GM23248 (cell line): ENCODE data around the gene CHAF1A. TPM values are rescaled to one million over a fixed set of nuclear protein-coding genes. Genes with fewer than 3 reads are reported as not detected.

Experiments
- DNase-seq: peaks from one replicate; pipeline ENCODE4 v3.0.0-alpha.2; 2015
- H2AFZ ChIP-seq: fragments of 200-600 bp; sonication (generic); 2 replicates; pipeline ENCODE4 v1.6.1; 2016; ENCODE audit warnings: antibody characterized with exemption
- H3F3A ChIP-seq: fragments of 200-600 bp; sonication (generic); 2 replicates; pipeline ENCODE4 v1.6.1; 2016; ENCODE audit warnings: mild to moderate bottlenecking, antibody characterized with exemption, mixed run types; ENCODE audit not compliant: insufficient read depth
- H3K27ac ChIP-seq: fragments of 200-600 bp; sonication (generic); 2 replicates; pipeline ENCODE4 v1.5.1; 2016; ENCODE audit warnings: mild to moderate bottlenecking
- H3K27me3 ChIP-seq: fragments of 200-600 bp; sonication (generic); replicated peaks from 2 replicates; pipeline ENCODE4 v1.6.1; 2016; ENCODE audit warnings: mild to moderate bottlenecking; ENCODE audit not compliant: insufficient read depth
- H3K36me3 ChIP-seq: fragments of 200-600 bp; sonication (generic); 2 replicates; pipeline ENCODE4 v1.6.1; 2016; ENCODE audit warnings: low read depth, mild to moderate bottlenecking
- H3K4me1 ChIP-seq: fragments of 200-600 bp; sonication (generic); 2 replicates; pipeline ENCODE4 v1.6.1; 2016; ENCODE audit warnings: mild to moderate bottlenecking; ENCODE audit not compliant: insufficient read depth
- H3K4me2 ChIP-seq: fragments of 200-600 bp; sonication (generic); one replicate; pipeline ENCODE4 v1.6.1; 2016; ENCODE audit warnings: mild to moderate bottlenecking; ENCODE audit not compliant: unreplicated experiment
- H3K4me3 ChIP-seq: fragments of 200-600 bp; sonication (generic); 2 replicates; pipeline ENCODE4 v1.5.1; 2016; ENCODE audit warnings: mild to moderate bottlenecking
- H3K79me2 ChIP-seq: fragments of 200-600 bp; sonication (generic); 2 replicates; pipeline ENCODE4 v1.6.1; 2016; ENCODE audit warnings: mild to moderate bottlenecking; ENCODE audit not compliant: insufficient read depth
- H3K9ac ChIP-seq: fragments of 200-600 bp; sonication (generic); 2 replicates; pipeline ENCODE4 v1.6.1; 2016; ENCODE audit warnings: mild to moderate bottlenecking
- H3K9me2 ChIP-seq: fragments of 200-600 bp; sonication (generic); 2 replicates; pipeline ENCODE4 v1.6.1; 2016; ENCODE audit warnings: mixed run types, mild to moderate bottlenecking, moderate library complexity; ENCODE audit not compliant: insufficient read depth
- H3K9me3 ChIP-seq: fragments of 200-600 bp; sonication (generic); one replicate; pipeline ENCODE4 v1.6.1; 2017; ENCODE audit warnings: low read depth
- H4K20me1 ChIP-seq: fragments of 200-600 bp; sonication (generic); 2 replicates; pipeline ENCODE4 v1.6.0; 2016; ENCODE audit not compliant: insufficient read depth
- EZH2 ChIP-seq: fragments of 200-600 bp; sonication (generic); IDR thresholded peaks from 2 replicates; pipeline ENCODE4 v1.6.1; 2018; ENCODE audit warnings: antibody characterized with exemption, mild to moderate bottlenecking; ENCODE audit not compliant: insufficient read depth, poor library complexity, severe bottlenecking
- EZH2phosphoT487 ChIP-seq: fragments of 200-600 bp; sonication (generic); IDR thresholded peaks from 2 replicates; pipeline ENCODE4 v1.6.1; 2018; ENCODE audit warnings: antibody characterized with exemption, moderate library complexity, mild to moderate bottlenecking, low read depth; ENCODE audit not compliant: insufficient read depth
- WGBS, 2 experiments: methylation state at CpG; one replicate each; pipeline ENCODE4 v1.1.6; 2015 to 2017; ENCODE audit warnings: low lambda C conversion rate in 2 of 2, low coverage in 1 of 2; ENCODE audit errors: missing lambda C conversion rate in 2 of 2; 5-methylcytosine and 5-hydroxymethylcytosine counted together
- in situ Hi-C: fragments of 300-500 bp; cut with MboI; formaldehyde crosslinking; loops from 2 replicates; pipeline ENCODE4 v1.15.0; 2020
- polyA plus RNA-seq: library from polyadenylated mRNA; unstranded; fragments of >200 nt; fragmentation: Nextera tagmentation; extraction: Ambion mirVana; gene quantifications from 2 replicates; pipeline ENCODE4 v1.2.1, GENCODE V29; 2016
- total RNA-seq: library from RNA; depleted of rRNA; stranded (reverse); fragments of >200 nt; shearing (Covaris generic); gene quantifications from 2 replicates; pipeline ENCODE4 v1.2.3, GENCODE V29; 2014

Gene CHAF1A
- total and polyA plus RNA-seq, 2 experiments from 2014 or later: 11.6 to 12.6 TPM

DNA sequence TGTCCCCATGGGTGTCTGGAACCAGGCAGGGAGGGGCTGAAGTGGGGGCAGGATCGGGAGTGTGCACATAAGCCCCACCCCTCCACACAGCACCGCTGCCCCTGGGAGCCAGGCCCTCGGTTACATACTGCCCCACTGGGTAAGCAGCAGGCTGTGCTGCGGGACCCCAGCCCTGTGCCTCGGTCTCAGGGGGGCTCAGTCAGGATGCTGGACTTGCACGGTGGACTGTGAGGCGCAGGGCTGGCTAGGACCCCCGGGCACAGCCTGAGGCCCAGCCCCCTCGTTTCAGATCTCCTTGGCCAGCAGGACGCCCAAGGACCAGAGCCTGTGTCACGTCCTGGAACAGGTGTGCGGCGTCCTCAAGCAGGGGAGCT, 42.8 kb upstream of the CHAF1A start:
- Histone ChIP-seq H3K9me3 (no peaks in the 10 kb centered on the region), H3K4me1 (no peaks in the 10 kb centered on the region), H3K4me3 (no peak overlapping the region), H3K27me3 (no peaks in the 10 kb centered on the region), H3K27ac (no peak overlapping the region), H3F3A (0 out of 2 replicates have a peak, but pooled peaks cover 5% of the 10 kb centered on the region), H3K4me2 (no peak overlapping the region), H2AFZ (no peak overlapping the region), H3K36me3 (peaks cover 14% of the 10 kb centered on the region; the same call in 1 of the 2 replicates), H3K79me2 (peaks cover 22% of the 10 kb centered on the region), H3K9me2 (no peaks in the 10 kb centered on the region), H4K20me1 (no peaks in the 10 kb centered on the region), H3K9ac (no peak overlapping the region)
- WGBS, 2 experiments: 77 to 88% methylated on average over 12 to 13 of the region's 13 CpGs
- no peak for DNase-seq
- in situ Hi-C loops: no loop called here
- TF ChIP-seq EZH2phosphoT487: no peak
- no peak for TF ChIP-seq EZH2

DNA sequence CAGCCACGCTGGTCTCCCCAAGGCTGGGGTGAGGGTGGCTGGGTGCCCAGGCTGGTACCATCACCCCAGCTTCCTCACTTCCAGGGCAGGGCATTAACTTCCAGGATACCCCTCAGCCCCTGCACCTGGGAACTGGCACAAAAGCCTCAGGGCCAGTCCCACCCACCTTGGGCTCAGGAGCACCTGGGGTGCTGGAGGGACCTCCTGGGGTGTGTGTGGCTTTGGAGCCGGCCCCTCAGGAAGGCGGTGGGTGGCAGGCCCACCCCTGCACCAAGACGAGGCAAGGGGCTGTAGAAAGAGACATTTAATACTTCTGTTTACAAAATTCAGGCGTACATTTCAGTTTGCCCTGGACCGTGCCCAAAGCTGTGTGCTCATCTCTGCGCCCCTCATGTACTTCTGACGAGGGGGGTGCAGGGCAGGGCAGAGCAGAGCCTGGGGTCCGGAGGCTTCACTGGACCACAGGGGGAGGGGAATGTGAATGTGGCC, 42.3 kb upstream of the CHAF1A start:
- H3K27me3 ChIP-seq: no peaks in the 10 kb centered on the region
- no peaks in the 10 kb centered on the region for H3K4me1 ChIP-seq
- 0 out of 2 replicates have a peak, but pooled peaks cover 5% of the 10 kb centered on the region for H3F3A ChIP-seq
- H3K4me2 ChIP-seq: no peak overlapping the region
- peaks cover 26% of the 10 kb centered on the region for H3K79me2 ChIP-seq
- 80 to 86% methylated on average over 9 of the region's 9 CpGs for WGBS, 2 experiments
- H3K27ac ChIP-seq: no peak overlapping the region
- H2AFZ ChIP-seq: no peak overlapping the region
- no peak for DNase-seq
- H4K20me1 ChIP-seq: no peaks in the 10 kb centered on the region
- in situ Hi-C loops: no loop called here
- TF ChIP-seq EZH2 (no peak), EZH2phosphoT487 (no peak)
- H3K36me3 ChIP-seq: peaks cover 16% of the 10 kb centered on the region; the same call in 1 of the 2 replicates
- H3K9me3 ChIP-seq: no peaks in the 10 kb centered on the region
- no peak overlapping the region for H3K4me3 ChIP-seq
- no peak overlapping the region for H3K9ac ChIP-seq
- H3K9me2 ChIP-seq: no peaks in the 10 kb centered on the region

GRCh38 chr19:4360641-4361151, 41.7 kb upstream of the CHAF1A start:
- no peak overlapping the region for H2AFZ ChIP-seq
- H3K4me3 ChIP-seq: no peak overlapping the region
- no peaks in the 10 kb centered on the region for H3K4me1 ChIP-seq
- WGBS, 2 experiments: 76 to 80% methylated on average over 12 of the region's 12 CpGs
- no peak for DNase-seq
- no peak overlapping the region for H3K27ac ChIP-seq
- no peaks in the 10 kb centered on the region for H3K9me2 ChIP-seq
- H3K79me2 ChIP-seq: peaks cover 31% of the 10 kb centered on the region
- no peaks in the 10 kb centered on the region for H3K9me3 ChIP-seq
- H3K4me2 ChIP-seq: no peak overlapping the region
- in situ Hi-C loops: no loop called here
- H3K9ac ChIP-seq: no peak overlapping the region
- peaks cover 20% of the 10 kb centered on the region; the same call in 1 of the 2 replicates for H3K36me3 ChIP-seq
- H4K20me1 ChIP-seq: no peaks in the 10 kb centered on the region
- H3F3A ChIP-seq: 0 out of 2 replicates have a peak, but pooled peaks cover 5% of the 10 kb centered on the region
- TF ChIP-seq EZH2phosphoT487: no peak
- no peak for TF ChIP-seq EZH2
- H3K27me3 ChIP-seq: no peaks in the 10 kb centered on the region

GRCh38 chr19:4361152-4362046, 41.0 kb upstream of the CHAF1A start:
- Histone ChIP-seq H3K27me3 (no peaks in the 10 kb centered on the region), H3K4me1 (no peaks in the 10 kb centered on the region), H3K9ac (no peak overlapping the region), H3K79me2 (peaks cover 38% of the 10 kb centered on the region), H2AFZ (no peak overlapping the region), H3K27ac (no peak overlapping the region), H3K4me3 (no peak overlapping the region), H3K9me3 (no peaks in the 10 kb centered on the region), H3K36me3 (peaks cover 24% of the 10 kb centered on the region; the same call in 1 of the 2 replicates), H3F3A (0 out of 2 replicates have a peak, but pooled peaks cover 5% of the 10 kb centered on the region), H3K9me2 (no peaks in the 10 kb centered on the region), H4K20me1 (no peaks in the 10 kb centered on the region), H3K4me2 (no peak overlapping the region)
- 94% methylated on average over 27 to 49 of the region's 50 CpGs for WGBS, 2 experiments
- DNase-seq: no peak
- TF ChIP-seq EZH2 (no peak), EZH2phosphoT487 (no peak)
- in situ Hi-C loops: no loop called here
